Measurements from ENCODE around the gene ACR. TPM values are rescaled to one million over a fixed set of nuclear protein-coding genes. Genes with fewer than 3 reads are reported as not detected.
"Not testable (repeated sequence)": the region's sequence is repeated elsewhere in the genome, so short reads cannot be mapped to it uniquely, and the experiment has no call there.

The ACR gene
- total and polyA plus RNA-seq, 2 of the 13 experiments (the other 11 are each of a cell fraction or from before 2014, with no cell fraction given), result 0.15 TPM; not detected in 1

DNA sequence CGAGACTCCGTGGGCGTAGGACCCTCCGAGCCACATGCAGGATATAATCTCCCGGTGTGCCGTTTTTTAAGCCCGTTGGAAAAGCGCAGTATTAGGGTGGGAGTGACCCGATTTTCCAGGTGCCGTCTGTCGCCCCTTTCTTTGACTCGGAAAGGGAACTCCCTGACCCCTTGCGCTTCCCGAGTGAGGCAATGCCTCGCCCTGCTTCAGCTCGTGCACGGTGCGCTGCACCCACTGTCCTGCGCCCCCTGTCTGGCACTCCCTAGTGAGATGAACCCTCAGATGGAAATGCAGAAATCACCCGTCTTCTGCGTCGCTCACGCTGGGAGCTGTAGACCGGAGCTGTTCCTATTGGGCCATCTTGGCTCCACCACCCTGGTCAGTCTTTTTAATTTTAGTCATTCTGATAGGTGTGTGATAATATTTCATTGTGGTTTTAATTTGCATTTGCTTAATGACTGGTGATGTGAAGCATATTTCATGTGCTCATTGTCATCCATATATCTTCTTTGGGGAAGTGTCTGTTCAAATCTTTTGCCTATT, 19.0 kb downstream of the ACR start:
- intact Hi-C loops (cut with micrococcal nuclease; ENCODE audit: unreplicated experiment); H3K27me3 ChIP-seq (ENCODE audit: control insufficient read depth in 1 of 2, insufficient read depth in 2 of 2, low read length in 2 of 2); H4K20me1 ChIP-seq (ENCODE audit: insufficient read depth, low read length); CTCF ChIA-PET (ENCODE audit: low intra/inter-chr PET ratio, low total read pairs); in situ Hi-C loops (cut with HindIII; ENCODE audit: extremely low pct_ligation_motif_present, low pct_unique_long_range_greater_than_20kb); H3K4me1 ChIP-seq (ENCODE audit: insufficient read depth, low read length); H3K9me3 ChIP-seq (ENCODE audit: low read length); H2AFZ ChIP-seq (ENCODE audit: low read length); FAIRE-seq; H3K36me3 ChIP-seq (replicated peaks in 1 of 2; ENCODE audit: control insufficient read depth in 1 of 2, insufficient read depth in 2 of 2, low read length in 2 of 2); ATAC-seq; H3K79me2 ChIP-seq (ENCODE audit: insufficient read depth, low read length): not testable (repeated sequence)
- Histone ChIP-seq H3K27ac (ENCODE audit: extremely low read length, insufficient read depth, low read length) (peak overlapping the region; percentile 52), H3K4me3 (replicated peaks in 1 of 3; ENCODE audit: insufficient read depth in 1 of 3, low read depth in 2 of 3, low read length in 3 of 3) (peak overlapping the region; percentile 54 to 64 (median 55)), H3K9ac (ENCODE audit: insufficient read depth, low read depth, low read length) (peak overlapping the region; percentile 34; the same call in 1 of the 2 replicates), H3K4me2 (ENCODE audit: low read depth, low read length) (peak overlapping the region; percentile 73)
- TSS peak; percentile 60 for BruUV-seq (replicated peaks)
- WGBS (ENCODE audit: low lambda C conversion rate), result 0% methylated on average over 5 of the region's 24 CpGs
- POLR2A ChIA-PET, result interaction anchor here (0.8 to 1.2 kb wide), 4 partner anchors 57 to 231 kb away, joined by 3 to 7 read pairs (median 4); partner anchors contain the start of genes ARSA and SCO2
- DNase-seq (ENCODE audit: low spot score), result peak; percentile 46
- peak; percentile 78; the same call in 1 of the 2 replicates for TF ChIP-seq ZNF292 (CRISPR knock-in tag; IDR thresholded peaks at IDR 0.05; ENCODE audit: borderline replicate concordance, low read depth)
- TF ChIP-seq GATAD1 (CRISPR knock-in tag; IDR thresholded peaks at IDR 0.05), result 0 out of 2 replicates have a peak, but pooled peaks have one; percentile 42
- TF ChIP-seq, protein P1, sequence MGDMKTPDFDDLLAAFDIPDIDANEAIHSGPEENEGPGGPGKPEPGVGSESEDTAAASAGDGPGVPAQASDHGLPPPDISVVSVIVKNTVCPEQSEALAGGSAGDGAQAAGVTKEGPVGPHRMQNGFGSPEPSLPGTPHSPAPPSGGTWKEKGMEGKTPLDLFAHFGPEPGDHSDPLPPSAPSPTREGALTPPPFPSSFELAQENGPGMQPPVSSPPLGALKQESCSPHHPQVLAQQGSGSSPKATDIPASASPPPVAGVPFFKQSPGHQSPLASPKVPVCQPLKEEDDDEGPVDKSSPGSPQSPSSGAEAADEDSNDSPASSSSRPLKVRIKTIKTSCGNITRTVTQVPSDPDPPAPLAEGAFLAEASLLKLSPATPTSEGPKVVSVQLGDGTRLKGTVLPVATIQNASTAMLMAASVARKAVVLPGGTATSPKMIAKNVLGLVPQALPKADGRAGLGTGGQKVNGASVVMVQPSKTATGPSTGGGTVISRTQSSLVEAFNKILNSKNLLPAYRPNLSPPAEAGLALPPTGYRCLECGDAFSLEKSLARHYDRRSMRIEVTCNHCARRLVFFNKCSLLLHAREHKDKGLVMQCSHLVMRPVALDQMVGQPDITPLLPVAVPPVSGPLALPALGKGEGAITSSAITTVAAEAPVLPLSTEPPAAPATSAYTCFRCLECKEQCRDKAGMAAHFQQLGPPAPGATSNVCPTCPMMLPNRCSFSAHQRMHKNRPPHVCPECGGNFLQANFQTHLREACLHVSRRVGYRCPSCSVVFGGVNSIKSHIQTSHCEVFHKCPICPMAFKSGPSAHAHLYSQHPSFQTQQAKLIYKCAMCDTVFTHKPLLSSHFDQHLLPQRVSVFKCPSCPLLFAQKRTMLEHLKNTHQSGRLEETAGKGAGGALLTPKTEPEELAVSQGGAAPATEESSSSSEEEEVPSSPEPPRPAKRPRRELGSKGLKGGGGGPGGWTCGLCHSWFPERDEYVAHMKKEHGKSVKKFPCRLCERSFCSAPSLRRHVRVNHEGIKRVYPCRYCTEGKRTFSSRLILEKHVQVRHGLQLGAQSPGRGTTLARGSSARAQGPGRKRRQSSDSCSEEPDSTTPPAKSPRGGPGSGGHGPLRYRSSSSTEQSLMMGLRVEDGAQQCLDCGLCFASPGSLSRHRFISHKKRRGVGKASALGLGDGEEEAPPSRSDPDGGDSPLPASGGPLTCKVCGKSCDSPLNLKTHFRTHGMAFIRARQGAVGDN (CRISPR knock-in tag; IDR thresholded peaks at IDR 0.05), result peak; percentile 72
- TF ChIP-seq FOXC1 (CRISPR knock-in tag; IDR thresholded peaks at IDR 0.05; ENCODE audit: borderline replicate concordance), result 0 out of 2 replicates have a peak, but pooled peaks have one; percentile 37
- TF ChIP-seq, protein P2, sequence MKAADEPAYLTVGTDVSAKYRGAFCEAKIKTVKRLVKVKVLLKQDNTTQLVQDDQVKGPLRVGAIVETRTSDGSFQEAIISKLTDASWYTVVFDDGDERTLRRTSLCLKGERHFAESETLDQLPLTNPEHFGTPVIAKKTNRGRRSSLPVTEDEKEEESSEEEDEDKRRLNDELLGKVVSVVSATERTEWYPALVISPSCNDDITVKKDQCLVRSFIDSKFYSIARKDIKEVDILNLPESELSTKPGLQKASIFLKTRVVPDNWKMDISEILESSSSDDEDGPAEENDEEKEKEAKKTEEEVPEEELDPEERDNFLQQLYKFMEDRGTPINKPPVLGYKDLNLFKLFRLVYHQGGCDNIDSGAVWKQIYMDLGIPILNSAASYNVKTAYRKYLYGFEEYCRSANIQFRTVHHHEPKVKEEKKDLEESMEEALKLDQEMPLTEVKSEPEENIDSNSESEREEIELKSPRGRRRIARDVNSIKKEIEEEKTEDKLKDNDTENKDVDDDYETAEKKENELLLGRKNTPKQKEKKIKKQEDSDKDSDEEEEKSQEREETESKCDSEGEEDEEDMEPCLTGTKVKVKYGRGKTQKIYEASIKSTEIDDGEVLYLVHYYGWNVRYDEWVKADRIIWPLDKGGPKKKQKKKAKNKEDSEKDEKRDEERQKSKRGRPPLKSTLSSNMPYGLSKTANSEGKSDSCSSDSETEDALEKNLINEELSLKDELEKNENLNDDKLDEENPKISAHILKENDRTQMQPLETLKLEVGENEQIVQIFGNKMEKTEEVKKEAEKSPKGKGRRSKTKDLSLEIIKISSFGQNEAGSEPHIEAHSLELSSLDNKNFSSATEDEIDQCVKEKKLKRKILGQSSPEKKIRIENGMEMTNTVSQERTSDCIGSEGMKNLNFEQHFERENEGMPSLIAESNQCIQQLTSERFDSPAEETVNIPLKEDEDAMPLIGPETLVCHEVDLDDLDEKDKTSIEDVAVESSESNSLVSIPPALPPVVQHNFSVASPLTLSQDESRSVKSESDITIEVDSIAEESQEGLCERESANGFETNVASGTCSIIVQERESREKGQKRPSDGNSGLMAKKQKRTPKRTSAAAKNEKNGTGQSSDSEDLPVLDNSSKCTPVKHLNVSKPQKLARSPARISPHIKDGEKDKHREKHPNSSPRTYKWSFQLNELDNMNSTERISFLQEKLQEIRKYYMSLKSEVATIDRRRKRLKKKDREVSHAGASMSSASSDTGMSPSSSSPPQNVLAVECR (CRISPR knock-in tag; IDR thresholded peaks at IDR 0.05; ENCODE audit: borderline replicate concordance), result peak; percentile 21; the same call in 1 of the 2 replicates
- peak; percentile 29; the same call in 1 of the 2 replicates for TF ChIP-seq TAF1 (CRISPR knock-in tag; IDR thresholded peaks at IDR 0.05)
- TF ChIP-seq, protein P3, sequence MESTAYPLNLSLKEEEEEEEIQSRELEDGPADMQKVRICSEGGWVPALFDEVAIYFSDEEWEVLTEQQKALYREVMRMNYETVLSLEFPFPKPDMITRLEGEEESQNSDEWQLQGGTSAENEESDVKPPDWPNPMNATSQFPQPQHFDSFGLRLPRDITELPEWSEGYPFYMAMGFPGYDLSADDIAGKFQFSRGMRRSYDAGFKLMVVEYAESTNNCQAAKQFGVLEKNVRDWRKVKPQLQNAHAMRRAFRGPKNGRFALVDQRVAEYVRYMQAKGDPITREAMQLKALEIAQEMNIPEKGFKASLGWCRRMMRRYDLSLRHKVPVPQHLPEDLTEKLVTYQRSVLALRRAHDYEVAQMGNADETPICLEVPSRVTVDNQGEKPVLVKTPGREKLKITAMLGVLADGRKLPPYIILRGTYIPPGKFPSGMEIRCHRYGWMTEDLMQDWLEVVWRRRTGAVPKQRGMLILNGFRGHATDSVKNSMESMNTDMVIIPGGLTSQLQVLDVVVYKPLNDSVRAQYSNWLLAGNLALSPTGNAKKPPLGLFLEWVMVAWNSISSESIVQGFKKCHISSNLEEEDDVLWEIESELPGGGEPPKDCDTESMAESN (CRISPR knock-in tag; conservative IDR thresholded peaks at IDR 0.05), result peak; percentile 39; the same call in 1 of the 2 replicates
- TF ChIP-seq, protein P4, sequence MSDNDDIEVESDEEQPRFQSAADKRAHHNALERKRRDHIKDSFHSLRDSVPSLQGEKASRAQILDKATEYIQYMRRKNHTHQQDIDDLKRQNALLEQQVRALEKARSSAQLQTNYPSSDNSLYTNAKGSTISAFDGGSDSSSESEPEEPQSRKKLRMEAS (IDR thresholded peaks at IDR 0.05), result peak; percentile 25; the same call in 1 of the 2 replicates
- TF ChIP-seq, protein P5, sequence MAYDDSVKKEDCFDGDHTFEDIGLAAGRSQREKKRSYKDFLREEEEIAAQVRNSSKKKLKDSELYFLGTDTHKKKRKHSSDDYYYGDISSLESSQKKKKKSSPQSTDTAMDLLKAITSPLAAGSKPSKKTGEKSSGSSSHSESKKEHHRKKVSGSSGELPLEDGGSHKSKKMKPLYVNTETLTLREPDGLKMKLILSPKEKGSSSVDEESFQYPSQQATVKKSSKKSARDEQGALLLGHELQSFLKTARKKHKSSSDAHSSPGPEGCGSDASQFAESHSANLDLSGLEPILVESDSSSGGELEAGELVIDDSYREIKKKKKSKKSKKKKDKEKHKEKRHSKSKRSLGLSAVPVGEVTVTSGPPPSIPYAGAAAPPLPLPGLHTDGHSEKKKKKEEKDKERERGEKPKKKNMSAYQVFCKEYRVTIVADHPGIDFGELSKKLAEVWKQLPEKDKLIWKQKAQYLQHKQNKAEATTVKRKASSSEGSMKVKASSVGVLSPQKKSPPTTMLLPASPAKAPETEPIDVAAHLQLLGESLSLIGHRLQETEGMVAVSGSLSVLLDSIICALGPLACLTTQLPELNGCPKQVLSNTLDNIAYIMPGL (CRISPR knock-in tag; IDR thresholded peaks at IDR 0.05; ENCODE audit: borderline replicate concordance in 1 of 2, low read depth in 1 of 2), result peak in 1 of 2 experiments; percentile 61; a peak in 2 of 4 replicates

Data from HepG2 (cell line).